Measurements from ENCODE around the gene PHETA1.
"Not testable (repeated sequence)": the region's sequence is repeated elsewhere in the genome, so short reads cannot be mapped to it uniquely, and the experiment has no call there.

PHETA1 gene

DNA sequence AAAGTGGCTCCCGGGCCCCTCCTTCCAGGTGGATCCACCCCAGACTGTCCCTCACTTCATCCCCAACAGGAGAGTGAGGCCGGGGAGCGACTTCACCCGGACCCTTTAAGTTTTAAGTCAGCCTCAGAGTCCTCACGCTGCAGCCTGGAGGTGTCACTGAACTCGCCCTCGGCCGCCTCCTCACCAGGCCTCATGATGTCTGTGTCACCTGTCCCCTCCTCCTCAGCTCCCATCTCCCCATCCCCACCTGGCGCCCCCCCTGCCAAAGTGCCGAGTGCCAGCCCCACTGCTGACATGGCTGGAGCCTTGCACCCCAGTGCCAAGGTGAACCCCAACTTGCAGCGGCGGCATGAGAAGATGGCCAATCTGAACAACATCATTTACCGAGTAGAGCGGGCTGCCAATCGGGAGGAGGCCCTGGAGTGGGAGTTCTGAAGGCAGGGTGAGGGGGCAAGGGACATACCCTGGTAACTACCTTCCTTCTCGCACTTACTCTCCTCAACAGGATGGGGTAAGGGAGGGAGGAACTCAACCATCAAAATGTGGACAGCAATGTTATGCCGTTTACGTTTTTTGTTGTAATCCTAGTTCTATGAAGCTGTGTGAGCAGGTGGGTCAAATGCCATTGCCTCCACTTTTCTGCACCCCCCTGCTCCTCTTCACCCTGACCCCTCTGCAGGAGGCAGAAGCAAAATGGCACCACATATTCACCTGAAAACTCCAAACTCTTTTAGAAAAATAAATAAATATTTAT, 20.8 kb downstream of the PHETA1 start:
- no peak for DNase-seq

GRCh38 chr12:111344254-111344875, 24.5 kb downstream of the PHETA1 start:
- no peak for DNase-seq

- no peak for DNase-seq
Observed at GRCh38 chr12:111343181-111343580, 25.7 kb downstream of the PHETA1 start.

- no peak for DNase-seq
Observed at GRCh38 chr12:111342376-111342775, 26.5 kb downstream of the PHETA1 start.

GRCh38 chr12:111341426-111342065, 27.3 kb downstream of the PHETA1 start:
- DNase-seq = no peak

DNA sequence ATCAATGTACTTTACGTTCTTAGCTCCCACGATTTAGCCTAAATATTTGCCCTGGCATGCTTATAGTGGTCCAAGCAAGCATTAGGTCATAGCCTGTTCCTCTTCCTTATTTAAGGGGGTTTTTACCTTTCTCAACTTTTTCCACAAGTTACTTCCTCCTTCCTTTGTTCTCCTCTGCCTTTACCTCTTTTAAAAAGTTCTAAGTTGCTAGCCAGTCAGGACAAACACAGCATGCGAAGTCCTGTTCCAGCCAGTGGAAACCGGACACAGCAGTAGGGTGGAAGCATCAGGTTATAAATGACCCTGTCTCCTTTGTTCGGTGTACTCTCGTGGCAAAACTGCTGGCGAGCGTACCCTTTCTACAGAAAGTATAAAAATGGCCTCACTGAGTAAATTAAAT, 28.2 kb downstream of the PHETA1 start:
- DNase-seq = not testable (repeated sequence)

GRCh38 chr12:111340231-111340630, 28.7 kb downstream of the PHETA1 start:
- DNase-seq = no peak

DNA sequence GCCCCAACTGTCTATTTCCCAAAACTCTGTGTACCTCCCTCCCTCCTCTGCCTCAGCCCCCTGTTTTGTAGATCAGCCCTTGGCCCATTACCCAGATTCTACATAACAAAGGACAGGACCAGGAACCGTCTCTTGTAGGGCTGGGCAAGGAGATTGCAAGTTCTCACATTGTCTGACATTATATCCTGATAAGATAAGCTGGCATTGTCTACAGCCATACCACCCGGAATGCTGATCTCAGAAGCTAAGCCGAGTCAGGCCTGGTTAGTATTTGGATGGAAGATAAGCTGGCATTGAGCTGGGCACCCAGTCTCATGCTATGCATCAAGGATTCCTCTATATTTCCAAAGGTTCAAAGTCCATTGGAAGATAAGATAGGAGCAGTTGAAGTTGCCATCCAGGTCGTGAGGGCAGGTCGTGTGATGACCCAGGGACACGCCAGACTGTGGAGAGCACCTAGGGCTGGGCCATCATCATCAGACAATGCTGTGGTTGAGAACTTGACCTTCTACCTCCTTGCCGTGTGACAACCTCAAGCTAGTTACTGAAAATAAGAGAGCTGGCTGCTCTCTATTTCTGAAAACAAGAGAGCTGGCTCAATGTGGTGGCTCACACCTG, 29.5 kb downstream of the PHETA1 start:
- no peak for DNase-seq

GRCh38 chr12:111338096-111338495, 30.8 kb downstream of the PHETA1 start:
- DNase-seq = no peak

DNA sequence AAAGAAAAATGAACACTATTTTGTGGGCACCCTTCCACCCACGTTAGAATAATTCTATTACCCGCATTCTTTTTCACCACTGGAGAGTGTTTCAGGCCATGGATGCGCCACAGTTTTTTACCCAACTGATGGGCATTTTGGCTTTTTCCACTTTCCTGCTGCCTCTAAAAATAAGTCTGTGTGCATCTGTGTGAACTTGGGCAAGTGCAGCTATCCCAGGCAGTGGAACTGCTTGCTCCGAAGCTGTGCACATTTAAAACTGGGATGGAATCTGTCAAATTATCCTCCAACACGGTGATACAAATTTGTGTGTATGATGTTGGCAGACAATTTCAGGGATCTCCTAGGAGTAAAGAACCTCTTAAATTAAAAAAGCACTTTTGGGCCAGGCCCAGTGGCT, 31.5 kb downstream of the PHETA1 start:
- no peak for DNase-seq

GRCh38 chr12:111336411-111336810, 32.5 kb downstream of the PHETA1 start:
- DNase-seq = not testable (repeated sequence)

DNA sequence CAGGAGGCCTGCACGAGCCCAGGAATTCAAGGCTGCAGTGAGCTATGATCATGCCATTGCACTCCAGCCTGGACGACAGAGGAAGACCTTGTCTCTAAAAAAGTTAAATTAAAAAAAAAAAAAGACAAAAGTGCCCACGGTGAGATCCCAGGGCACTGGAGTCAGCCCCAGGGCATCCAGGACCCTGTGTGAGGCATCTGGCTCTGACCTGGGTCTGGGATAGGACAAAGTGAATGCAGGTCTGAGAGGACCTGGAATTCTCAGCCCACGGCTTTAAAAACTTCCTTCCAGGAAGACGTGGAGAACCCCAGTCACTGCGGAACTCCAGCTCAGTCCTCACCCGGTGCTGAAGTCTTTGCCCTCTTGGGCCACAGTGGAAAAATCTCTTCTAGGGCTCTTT, 33.1 kb downstream of the PHETA1 start:
- DNase-seq = no peak

DNA sequence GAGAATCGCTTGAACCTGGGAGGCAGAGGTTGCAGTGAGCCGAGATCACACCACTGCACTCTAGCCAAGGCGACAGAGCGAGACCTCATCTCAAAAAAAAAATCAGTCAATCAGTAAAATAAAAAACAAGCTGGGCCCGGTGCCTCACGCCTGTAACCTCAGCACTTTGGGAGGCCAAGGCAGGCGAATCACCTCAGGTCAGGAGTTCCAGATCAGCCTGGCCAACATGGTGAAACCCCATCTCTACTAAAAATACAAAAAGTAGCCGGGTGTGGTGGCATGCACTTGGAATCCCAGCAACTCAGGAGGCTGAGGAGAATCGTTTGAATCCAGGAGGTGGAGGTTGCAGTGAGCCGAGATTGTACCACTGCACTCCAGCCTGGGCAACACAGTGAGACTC, 33.6 kb downstream of the PHETA1 start:
- DNase-seq = not testable (repeated sequence)

DNA sequence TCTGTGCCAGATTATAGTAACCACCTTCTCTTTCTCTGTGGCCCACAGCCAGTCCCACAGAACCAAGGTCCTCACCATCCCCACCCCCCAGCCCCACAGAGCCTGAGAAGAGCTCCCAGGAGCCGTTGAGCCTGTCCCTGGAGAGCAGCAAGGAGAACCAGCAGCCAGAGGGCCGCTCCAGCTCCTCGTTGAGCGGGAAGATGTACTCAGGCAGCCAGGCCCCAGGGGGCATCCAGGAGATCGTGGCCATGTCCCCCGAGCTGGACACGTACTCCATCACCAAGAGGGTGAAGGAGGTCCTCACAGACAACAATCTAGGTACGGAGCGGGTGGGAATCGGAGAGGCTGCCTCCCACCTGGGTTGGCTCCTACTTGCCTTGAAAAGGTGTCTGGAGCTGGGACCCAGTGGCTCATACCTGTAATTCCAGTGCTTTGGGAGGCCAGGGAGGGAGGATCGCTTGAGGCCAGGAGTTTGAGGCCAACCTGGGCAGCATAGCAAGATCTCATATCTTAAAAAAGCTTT, 34.4 kb downstream of the PHETA1 start:
- DNase-seq = no peak

DNA sequence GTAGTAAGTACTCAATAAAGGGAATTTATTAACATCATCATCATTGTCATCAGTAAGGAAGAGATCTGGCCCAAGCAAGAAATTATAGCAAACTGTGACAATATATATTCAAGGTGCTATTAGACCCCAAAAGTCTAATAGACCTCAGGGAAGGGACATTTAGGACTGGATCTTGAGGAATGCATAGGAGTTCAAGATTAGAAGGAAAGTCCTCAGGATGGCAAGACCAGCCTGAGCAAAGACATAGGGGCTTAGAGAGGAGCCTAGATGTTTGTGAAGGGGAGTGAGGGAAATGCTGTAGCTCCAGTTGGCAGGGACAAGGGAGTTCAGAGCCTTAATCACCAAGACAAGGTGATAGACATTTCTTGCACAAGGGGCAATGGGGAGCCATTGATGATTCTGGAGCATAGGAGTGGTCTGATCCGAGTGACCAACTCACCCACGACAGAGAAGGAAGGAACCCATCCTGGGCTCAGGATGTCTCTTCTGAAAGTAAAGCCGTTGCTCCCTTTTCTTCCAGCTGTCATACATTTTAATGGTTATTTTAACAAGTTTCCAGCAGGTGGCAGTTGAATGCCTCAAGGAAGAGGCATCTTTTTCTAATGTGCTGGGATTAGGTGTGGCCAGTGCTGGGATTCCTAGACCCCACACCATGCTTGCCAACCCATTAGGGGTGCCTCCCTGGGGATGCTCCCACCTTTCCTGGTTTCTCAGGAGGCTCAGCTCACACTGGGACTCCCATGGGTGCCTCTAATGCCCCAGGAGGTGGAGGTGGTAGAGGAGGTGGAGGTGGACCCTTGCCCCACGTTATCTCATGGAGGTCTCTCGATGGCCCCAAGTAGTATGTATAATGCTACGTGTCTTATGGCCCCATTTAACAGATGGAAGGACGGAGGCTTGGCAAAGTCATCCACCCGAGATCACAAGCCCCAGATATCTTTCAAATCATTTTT, 37.8 kb downstream of the PHETA1 start:
- DNase-seq = peak; percentile 24 to 76

DNA sequence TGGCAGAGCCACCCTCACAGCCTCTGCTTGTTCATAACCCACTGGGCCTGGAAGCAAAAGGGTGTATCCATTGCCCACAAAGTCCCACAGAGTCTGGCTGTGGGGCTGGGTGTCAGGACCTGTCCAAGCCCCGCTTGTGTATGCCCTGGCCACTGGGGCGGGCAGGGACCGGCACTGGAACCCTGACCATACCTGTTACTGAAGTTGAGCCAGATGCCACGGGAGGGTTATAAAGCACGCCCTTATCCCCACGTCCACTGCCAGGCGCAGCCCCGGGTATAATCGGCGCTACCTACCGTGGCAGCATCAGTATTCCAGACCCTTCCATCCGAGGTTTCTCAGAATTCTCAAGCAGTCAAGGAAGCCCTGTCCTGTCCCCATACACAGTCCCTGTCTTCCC, 40.8 kb downstream of the PHETA1 start:
- no peak for DNase-seq

GRCh38 chr12:111327474-111327873, 41.4 kb downstream of the PHETA1 start:
- no peak for DNase-seq

DNA sequence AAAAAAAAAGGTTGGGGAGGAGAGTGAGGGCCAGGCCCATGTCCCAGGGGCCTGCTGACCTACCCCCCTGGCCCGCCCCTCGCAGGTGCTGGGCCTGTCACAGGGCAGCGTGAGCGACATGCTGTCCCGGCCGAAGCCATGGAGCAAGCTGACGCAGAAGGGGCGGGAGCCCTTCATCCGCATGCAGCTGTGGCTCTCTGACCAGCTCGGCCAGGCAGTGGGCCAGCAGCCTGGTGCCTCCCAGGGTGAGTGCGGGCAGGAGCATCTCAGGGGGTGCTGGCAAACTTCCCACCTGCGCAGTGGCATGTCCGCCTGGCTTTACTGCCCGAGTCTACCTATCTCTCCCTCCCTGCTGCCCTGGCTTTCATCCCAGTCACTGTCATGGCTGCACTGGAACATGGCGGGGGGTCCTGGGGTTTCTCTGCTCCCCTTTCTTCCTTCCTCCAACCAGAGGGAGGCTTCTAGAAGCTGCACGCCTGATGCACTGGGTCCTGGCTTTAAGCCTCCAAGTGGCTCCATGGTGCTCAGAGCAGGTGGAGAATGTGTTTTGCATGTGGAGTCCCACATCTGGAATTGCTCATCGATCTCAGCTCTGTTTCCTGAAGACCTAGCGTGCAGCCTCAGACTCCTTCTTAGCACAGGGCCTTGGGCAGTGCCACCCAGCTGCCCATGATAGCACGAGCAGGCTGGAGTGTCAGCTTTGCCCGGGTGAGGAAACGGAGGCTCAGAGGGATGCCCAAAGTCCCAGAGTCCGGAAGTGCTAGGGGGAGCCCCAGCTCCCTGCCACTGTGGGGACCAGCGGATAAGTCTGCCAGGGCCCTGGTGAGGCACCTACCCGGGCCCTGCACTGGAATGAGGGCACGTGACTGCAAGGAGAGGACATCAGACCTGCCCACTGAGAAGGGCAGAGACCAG, 46.3 kb downstream of the PHETA1 start:
- DNase-seq = no peak

DNA sequence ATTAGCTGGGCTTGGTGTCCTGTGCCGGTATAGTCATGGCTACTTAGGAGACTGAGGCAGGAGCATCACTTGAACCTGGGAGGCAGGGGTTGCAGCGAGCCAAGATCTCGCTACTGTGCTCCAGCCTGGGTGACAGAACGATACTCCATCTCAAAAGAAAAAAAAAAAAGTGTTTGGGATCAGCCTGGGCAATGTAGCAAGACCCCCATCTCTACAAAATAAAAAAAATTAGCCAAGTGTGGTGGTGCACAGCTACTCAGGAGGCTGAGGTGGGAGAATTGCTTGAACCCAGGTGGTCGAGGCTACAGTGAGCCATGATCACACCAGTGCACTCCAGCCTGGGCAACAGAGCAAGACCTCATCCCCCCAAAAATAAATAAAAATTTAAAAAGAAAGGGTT, 47.6 kb downstream of the PHETA1 start:
- no peak for DNase-seq

DNA sequence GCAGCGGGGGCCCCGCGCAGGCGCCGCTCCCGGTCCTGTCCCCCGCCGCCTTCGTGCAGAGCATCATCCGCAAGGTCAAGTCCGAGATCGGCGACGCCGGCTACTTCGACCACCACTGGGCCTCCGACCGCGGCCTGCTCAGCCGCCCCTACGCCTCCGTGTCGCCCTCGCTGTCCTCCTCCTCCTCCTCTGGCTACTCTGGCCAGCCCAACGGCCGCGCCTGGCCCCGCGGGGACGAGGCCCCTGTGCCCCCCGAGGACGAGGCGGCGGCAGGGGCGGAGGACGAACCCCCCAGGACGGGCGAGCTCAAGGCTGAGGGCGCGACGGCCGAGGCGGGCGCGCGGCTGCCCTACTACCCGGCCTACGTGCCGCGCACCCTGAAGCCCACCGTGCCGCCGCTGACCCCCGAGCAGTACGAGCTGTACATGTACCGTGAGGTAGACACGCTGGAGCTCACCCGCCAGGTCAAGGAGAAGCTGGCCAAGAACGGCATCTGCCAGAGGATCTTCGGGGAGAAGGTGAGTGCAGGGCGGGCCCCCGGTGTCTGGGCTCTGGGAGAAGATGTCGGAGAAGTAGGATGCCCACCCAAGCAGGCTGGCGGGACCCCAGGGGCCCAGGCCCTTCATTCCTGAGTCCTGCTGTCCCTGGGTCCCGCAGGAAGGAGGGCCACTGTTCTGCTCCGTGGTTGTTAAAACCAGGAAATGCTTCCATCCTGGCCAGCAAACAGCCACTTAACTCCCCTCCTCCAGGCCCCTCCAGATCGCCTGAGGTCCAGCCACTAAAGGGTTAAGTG, 48.4 kb downstream of the PHETA1 start:
- no peak for DNase-seq
